Measurements from ENCODE around the gene SSBP2. TPM values are rescaled to one million over a fixed set of nuclear protein-coding genes. Genes with fewer than 3 reads are reported as not detected.

Gene SSBP2
- total and polyA plus RNA-seq, 2 donors (not counting 3 experiments of a cell fraction or from before 2014, with no cell fraction given) = 9.6 to 11.5 TPM

GRCh38 chr5:81785322-81785721, 34.4 kb upstream of the SSBP2 start:
- intact Hi-C loops (cut with micrococcal nuclease) = no loop called here
- no peak overlapping the region for H3K4me3 ChIP-seq (replicated peaks in 1 of 3; ENCODE audit: insufficient read depth in 1 of 3, low read depth in 1 of 3, low read length in 3 of 3)
- dilution Hi-C loops (cut with MboI; ENCODE audit: extremely low pct_ligation_motif_present, low sequenced_read_pairs) = no loop called here
- no peaks in the 10 kb centered on the region for H3K79me2 ChIP-seq (ENCODE audit: control insufficient read depth, insufficient read depth, low read length)
- no peaks in the 10 kb centered on the region for H3K36me3 ChIP-seq (ENCODE audit: control insufficient read depth in 2 of 2, extremely low read depth in 1 of 2, insufficient read depth in 2 of 2, low read length in 2 of 2)
- CTCF ChIA-PET = interaction anchor here (1.1 kb wide), 1 partner anchor 19 kb away, joined by 3 read pairs; no protein-coding TSS in a partner anchor
- H2AFZ ChIP-seq (ENCODE audit: low read depth, low read length) = no peak overlapping the region
- BruUV-seq (replicated peaks) = no TSS peak
- H3K27me3 ChIP-seq (ENCODE audit: control insufficient read depth in 2 of 2, insufficient read depth in 2 of 2, low read length in 2 of 2) = no peaks in the 10 kb centered on the region
- no peak for TF ChIP-seq JUN (IDR thresholded peaks at IDR 0.05; ENCODE audit: borderline replicate concordance, insufficient read depth, insufficient read length, low read depth)
- TF ChIP-seq EZH2 (IDR thresholded peaks at IDR 0.05; ENCODE audit: borderline replicate concordance, low read depth, low read length, severe bottlenecking) = no peak
- no peak for TF ChIP-seq GATA2 (IDR thresholded peaks at IDR 0.05; ENCODE audit: insufficient read depth, insufficient read length, low read depth, low read length)
- no peak for TF ChIP-seq MAX (IDR thresholded peaks at IDR 0.05; ENCODE audit: insufficient read depth, insufficient read length)
- FAIRE-seq (no peak), DNase-seq (ENCODE audit: low read depth, low spot score) (no peak)
- no peak overlapping the region for H3K4me2 ChIP-seq (ENCODE audit: insufficient read depth, low read length)
- no peaks in the 10 kb centered on the region for H4K20me1 ChIP-seq (replicated peaks; ENCODE audit: control insufficient read depth, extremely low read depth, insufficient read depth, low read length)
- POLR2A ChIA-PET = no interaction called here
- H3K9ac ChIP-seq (replicated peaks; ENCODE audit: extremely low read depth, insufficient read depth, low read length) = no peak overlapping the region
- H3K9me1 ChIP-seq (replicated peaks; ENCODE audit: control insufficient read depth, extremely low read depth, insufficient read depth, low read length) = no peaks in the 10 kb centered on the region
- H3K4me1 ChIP-seq (ENCODE audit: control insufficient read depth, extremely low read depth, insufficient read depth, low read length) = no peaks in the 10 kb centered on the region
- no peak overlapping the region for H3K27ac ChIP-seq (ENCODE audit: insufficient read depth, low read depth, low read length)
- H3K9me3 ChIP-seq (replicated peaks; ENCODE audit: control insufficient read depth, insufficient read depth, low read length) = no peaks in the 10 kb centered on the region

GRCh38 chr5:81783401-81783800, 32.5 kb upstream of the SSBP2 start:
- Histone ChIP-seq H3K9ac (replicated peaks; ENCODE audit: extremely low read depth, insufficient read depth, low read length) (no peak overlapping the region), H3K27ac (ENCODE audit: insufficient read depth, low read depth, low read length) (no peak overlapping the region), H4K20me1 (replicated peaks; ENCODE audit: control insufficient read depth, extremely low read depth, insufficient read depth, low read length) (no peaks in the 10 kb centered on the region), H3K9me3 (replicated peaks; ENCODE audit: control insufficient read depth, insufficient read depth, low read length) (no peaks in the 10 kb centered on the region), H3K79me2 (ENCODE audit: control insufficient read depth, insufficient read depth, low read length) (no peaks in the 10 kb centered on the region), H3K27me3 (ENCODE audit: control insufficient read depth in 2 of 2, insufficient read depth in 2 of 2, low read length in 2 of 2) (no peaks in the 10 kb centered on the region), H3K4me2 (ENCODE audit: insufficient read depth, low read length) (no peak overlapping the region), H2AFZ (ENCODE audit: low read depth, low read length) (no peak overlapping the region), H3K4me3 (replicated peaks in 1 of 3; ENCODE audit: insufficient read depth in 1 of 3, low read depth in 1 of 3, low read length in 3 of 3) (no peak overlapping the region), H3K4me1 (ENCODE audit: control insufficient read depth, extremely low read depth, insufficient read depth, low read length) (peaks cover 8% of the 10 kb centered on the region), H3K9me1 (replicated peaks; ENCODE audit: control insufficient read depth, extremely low read depth, insufficient read depth, low read length) (no peaks in the 10 kb centered on the region), H3K36me3 (ENCODE audit: control insufficient read depth in 2 of 2, extremely low read depth in 1 of 2, insufficient read depth in 2 of 2, low read length in 2 of 2) (no peaks in the 10 kb centered on the region)
- dilution Hi-C loops (cut with MboI; ENCODE audit: extremely low pct_ligation_motif_present, low sequenced_read_pairs) = no loop called here
- no TSS peak for BruUV-seq (replicated peaks)
- FAIRE-seq = no peak
- POLR2A ChIA-PET = no interaction called here
- CTCF ChIA-PET = interaction anchor here (1.2 kb wide), 1 partner anchor 68 kb away, joined by 3 read pairs; no protein-coding TSS in a partner anchor
- intact Hi-C loops (cut with micrococcal nuclease) = no loop called here
- TF ChIP-seq POLR2AphosphoS5 (IDR thresholded peaks at IDR 0.05; ENCODE audit: insufficient read depth, low read depth, low read length) (no peak), FOS (IDR thresholded peaks at IDR 0.05; ENCODE audit: borderline replicate concordance, insufficient read depth, low read length) (no peak), MAX (IDR thresholded peaks at IDR 0.05; ENCODE audit: insufficient read depth, insufficient read length) (no peak), POLR2A (IDR thresholded peaks at IDR 0.05; ENCODE audit: low read depth, low read length) (no peak), GATA2 (IDR thresholded peaks at IDR 0.05; ENCODE audit: insufficient read depth, insufficient read length, low read depth, low read length) (no peak), EZH2 (IDR thresholded peaks at IDR 0.05; ENCODE audit: borderline replicate concordance, low read depth, low read length, severe bottlenecking) (no peak), JUN (IDR thresholded peaks at IDR 0.05; ENCODE audit: borderline replicate concordance, insufficient read depth, insufficient read length, low read depth) (no peak), CTCF (IDR thresholded peaks at IDR 0.05; ENCODE audit: extremely low read depth in 1 of 2, insufficient read depth in 1 of 2, low read depth in 1 of 2, low read length in 2 of 2) (no peak), MYC (IDR thresholded peaks at IDR 0.05; ENCODE audit: low read depth, low read length) (no peak)
- DNase-seq (ENCODE audit: low read depth, low spot score) = no peak
